GM13976 (cell line): ENCODE data around the gene ACO2.
"Not testable (repeated sequence)": the region's sequence is repeated elsewhere in the genome, so short reads cannot be mapped to it uniquely, and the experiment has no call there.

ENCODE experiments used
- DNase-seq: peaks from one replicate; pipeline ENCODE4 v3.0.0; 2012; ENCODE audit warnings: low spot score
- CTCF ChIP-seq: IDR thresholded peaks from 2 replicates; pipeline ENCODE4 v1.5.1; 2012; ENCODE audit warnings: borderline replicate concordance, mild to moderate bottlenecking; ENCODE audit not compliant: insufficient read depth; ENCODE audit errors: extremely low read depth, missing control alignments, control extremely low read depth
- in situ Hi-C: fragments of 300-500 bp; cut with MboI; formaldehyde crosslinking; loops from one replicate; pipeline ENCODE4 v1.12.0; 2022; ENCODE audit warnings: low sequenced_read_pairs, mixed read lengths, inconsistent platforms; ENCODE audit not compliant: unreplicated experiment

ACO2 gene

GRCh38 chr22:41446057-41446501, 22.8 kb upstream of the ACO2 start:
- no peak for DNase-seq
- in situ Hi-C loops, result no loop called here
- TF ChIP-seq CTCF, result no peak

GRCh38 chr22:41446639-41447434, 22.1 kb upstream of the ACO2 start, which contains the start of gene TOB2:
Gene TOB2, minus strand, starts transcription at chr22:41446801. Its CDS starts 9,456 bp downstream, at chr22:41437345.
- TF ChIP-seq CTCF, result no peak
- DNase-seq, result peak; percentile 87
- in situ Hi-C loops, result no loop called here

- in situ Hi-C loops, result no loop called here
- peak; percentile 59 for DNase-seq
- TF ChIP-seq CTCF, result no peak
Measured at GRCh38 chr22:41447435-41448188, 21.3 kb upstream of the ACO2 start.

GRCh38 chr22:41448189-41448808, 20.6 kb upstream of the ACO2 start:
- DNase-seq, result peak; percentile 91
- TF ChIP-seq CTCF, result no peak
- in situ Hi-C loops, result no loop called here

- DNase-seq, result no peak
- TF ChIP-seq CTCF, result no peak
- in situ Hi-C loops, result no loop called here
Measured at GRCh38 chr22:41458161-41458728, 10.7 kb upstream of the ACO2 start.

- no peak for TF ChIP-seq CTCF
- in situ Hi-C loops, result no loop called here
- no peak for DNase-seq
Measured at GRCh38 chr22:41459431-41459830, 9.5 kb upstream of the ACO2 start.

GRCh38 chr22:41460071-41460470, 8.8 kb upstream of the ACO2 start:
- in situ Hi-C loops, DNase-seq: not testable (repeated sequence)
